Neural cell (in vitro differentiated cells): ENCODE data around the gene JPH2. TPM values are rescaled to one million over a fixed set of nuclear protein-coding genes. Genes with fewer than 3 reads are reported as not detected.

Source experiments
- H2AFZ ChIP-seq: fragments of 200-600, 300-800 bp; sonication (generic), shearing (Covaris generic); 2 replicates; pipeline ENCODE4 v1.6.0; 2014; ENCODE audit warnings: low read depth, mild to moderate bottlenecking, antibody characterized with exemption, low read length, moderate library complexity
- H3F3A ChIP-seq: fragments of 200-600 bp; shearing (Covaris generic); 2 replicates; pipeline ENCODE4 v1.6.1; 2016; ENCODE audit warnings: mild to moderate bottlenecking, moderate library complexity, mixed read lengths, antibody characterized with exemption, low read length; ENCODE audit not compliant: insufficient read depth, poor library complexity, severe bottlenecking
- H3K27ac ChIP-seq: fragments of 200-600, 300-800 bp; sonication (generic), shearing (Covaris generic); 2 replicates; pipeline ENCODE4 v1.5.1; 2014; ENCODE audit warnings: mild to moderate bottlenecking, low read length, moderate library complexity
- H3K27me3 ChIP-seq: fragments of 300-800, 200-600 bp; sonication (generic), shearing (Covaris generic); 2 replicates; pipeline ENCODE4 v1.6.0; 2014; ENCODE audit warnings: mild to moderate bottlenecking, low read depth, low read length, moderate library complexity; ENCODE audit not compliant: insufficient read depth
- H3K36me3 ChIP-seq: fragments of 300-800, 200-600 bp; sonication (generic), shearing (Covaris generic); 2 replicates; pipeline ENCODE4 v1.5.1; 2014; ENCODE audit warnings: mild to moderate bottlenecking, antibody characterized with exemption, low read length, moderate library complexity; ENCODE audit not compliant: insufficient read depth
- H3K4me2 ChIP-seq: fragments of 300-800, 200-600 bp; sonication (generic), shearing (Covaris generic); 2 replicates; pipeline ENCODE4 v1.6.0; 2014; ENCODE audit warnings: mild to moderate bottlenecking, low read length
- H3K4me3 ChIP-seq: fragments of 300-800, 200-600 bp; sonication (generic), shearing (Covaris generic); 2 replicates; pipeline ENCODE4 v1.5.1; 2014; ENCODE audit warnings: mild to moderate bottlenecking, low read length, moderate library complexity
- H3K79me2 ChIP-seq: fragments of 200-600 bp; shearing (Covaris generic); replicated peaks from 2 replicates; pipeline ENCODE4 v1.6.0; 2014; ENCODE audit warnings: mild to moderate bottlenecking, low read length, moderate library complexity; ENCODE audit not compliant: insufficient read depth
- H3K9ac ChIP-seq: fragments of 300-800, 200-600 bp; sonication (generic), shearing (Covaris generic); 2 replicates; pipeline ENCODE4 v1.6.1; 2016; ENCODE audit warnings: mild to moderate bottlenecking, low read length, mixed read lengths
- H3K9me2 ChIP-seq: fragments of 200-600 bp; shearing (Covaris generic); 2 replicates; pipeline ENCODE4 v1.6.1; 2016; ENCODE audit warnings: mild to moderate bottlenecking, low read length, mixed read lengths; ENCODE audit not compliant: insufficient read depth
- H3K9me3 ChIP-seq: fragments of 200-600, 300-800 bp; sonication (generic), shearing (Covaris generic); 2 replicates; pipeline ENCODE4 v1.6.1; 2016; ENCODE audit warnings: mild to moderate bottlenecking, mixed run types, low read length, moderate library complexity, mixed read lengths
- H4K20me1 ChIP-seq: fragments of 200-600 bp; shearing (Covaris generic); 2 replicates; pipeline ENCODE4 v1.6.1; 2016; ENCODE audit warnings: mild to moderate bottlenecking, mixed run types; ENCODE audit not compliant: insufficient read depth
- CTCF ChIP-seq: fragments of 450-650 bp; IDR thresholded peaks from 2 replicates; pipeline ENCODE4 v1.5.1; 2014; ENCODE audit warnings: antibody characterized with exemption, mild to moderate bottlenecking, moderate library complexity; ENCODE audit not compliant: poor library complexity, severe bottlenecking
- EP300 ChIP-seq: fragments of 450-650 bp; conservative IDR thresholded peaks from 2 replicates; pipeline ENCODE4 v1.6.1; 2014; ENCODE audit warnings: antibody characterized with exemption, mild to moderate bottlenecking, moderate library complexity; ENCODE audit not compliant: poor library complexity, severe bottlenecking
- EZH2 ChIP-seq: fragments of 200-600, 300-800 bp; shearing (Covaris generic), sonication (generic); IDR thresholded peaks from 2 replicates; pipeline ENCODE4 v1.6.1; 2014; ENCODE audit warnings: antibody characterized with exemption, low read length, borderline replicate concordance, mild to moderate bottlenecking; ENCODE audit not compliant: insufficient read depth, poor library complexity, severe bottlenecking
- MXI1 ChIP-seq: fragments of 450-650 bp; conservative IDR thresholded peaks from 2 replicates; pipeline ENCODE4 v1.6.1; 2014; ENCODE audit warnings: antibody characterized with exemption, mild to moderate bottlenecking; ENCODE audit not compliant: poor library complexity, severe bottlenecking
- POLR2AphosphoS5 ChIP-seq: IDR thresholded peaks from 2 replicates; pipeline ENCODE4 v1.6.1; 2012
- RAD21 ChIP-seq: fragments of 450-650 bp; conservative IDR thresholded peaks from 2 replicates; pipeline ENCODE4 v1.6.1; 2014; ENCODE audit warnings: antibody characterized with exemption, mild to moderate bottlenecking, moderate library complexity
- REST ChIP-seq: IDR thresholded peaks from 2 replicates; pipeline ENCODE4 v1.6.1; 2012; ENCODE audit warnings: borderline replicate concordance
- SMC3 ChIP-seq: fragments of 450-650 bp; conservative IDR thresholded peaks from 2 replicates; pipeline ENCODE4 v1.6.1; 2014; ENCODE audit warnings: antibody characterized with exemption, mild to moderate bottlenecking, moderate library complexity; ENCODE audit not compliant: poor library complexity
- TAF1 ChIP-seq: IDR thresholded peaks from 2 replicates; pipeline ENCODE4 v1.6.1; 2012; ENCODE audit warnings: low read depth
- polyA plus RNA-seq: library from polyadenylated mRNA; depleted of rRNA; stranded (reverse); fragments of >200 nt; gene quantifications from 2 replicates; pipeline ENCODE4 v1.2.3, GENCODE V29; 2014

The JPH2 gene
- polyA plus RNA-seq, 1 donor from 2014 or later: not detected

- TF ChIP-seq EZH2 (no peak), EP300 (no peak), REST (no peak), TAF1 (no peak), CTCF (no peak), SMC3 (no peak), MXI1 (no peak), POLR2AphosphoS5 (no peak), RAD21 (no peak)
- no peak overlapping the region for H3K4me2 ChIP-seq
- no peak overlapping the region for H3K27ac ChIP-seq
- H3K9me2 ChIP-seq: no peaks in the 10 kb centered on the region
- no peaks in the 10 kb centered on the region for H3F3A ChIP-seq
- no peak overlapping the region for H3K4me3 ChIP-seq
- H3K9me3 ChIP-seq: no peaks in the 10 kb centered on the region
- H4K20me1 ChIP-seq: no peaks in the 10 kb centered on the region
- no peaks in the 10 kb centered on the region for H3K36me3 ChIP-seq
- no peak overlapping the region for H2AFZ ChIP-seq
- no peak overlapping the region for H3K9ac ChIP-seq
- no peaks in the 10 kb centered on the region for H3K79me2 ChIP-seq
- H3K27me3 ChIP-seq: peaks cover 10% of the 10 kb centered on the region
Observed at GRCh38 chr20:44185574-44185973, 1.4 kb downstream of the JPH2 start.

GRCh38 chr20:44183282-44183681 lies 3.7 kb downstream of the JPH2 start:
- Histone ChIP-seq H3K79me2 (no peaks in the 10 kb centered on the region), H3F3A (no peaks in the 10 kb centered on the region), H3K4me3 (no peak overlapping the region), H3K27me3 (peaks cover 10% of the 10 kb centered on the region), H3K36me3 (no peaks in the 10 kb centered on the region), H3K4me2 (no peak overlapping the region), H3K27ac (no peak overlapping the region), H4K20me1 (no peaks in the 10 kb centered on the region), H3K9me3 (no peaks in the 10 kb centered on the region), H2AFZ (no peak overlapping the region), H3K9me2 (no peaks in the 10 kb centered on the region), H3K9ac (no peak overlapping the region)
- TF ChIP-seq SMC3: no peak
- no peak for TF ChIP-seq REST
- no peak for TF ChIP-seq EP300
- no peak for TF ChIP-seq MXI1
- TF ChIP-seq RAD21: no peak
- TF ChIP-seq EZH2: no peak
- no peak for TF ChIP-seq CTCF
- no peak for TF ChIP-seq POLR2AphosphoS5
- no peak for TF ChIP-seq TAF1
